Measurements from ENCODE around the gene PTPRK.

PTPRK gene

GRCh38 chr6:128028183-128028582 lies 492.2 kb downstream of the PTPRK start:
- H3K79me2 ChIP-seq (ENCODE audit: control insufficient read depth, insufficient read depth, low read length, unreplicated experiment) = no peaks in the 10 kb centered on the region
- no peaks in the 10 kb centered on the region for H3K36me3 ChIP-seq (ENCODE audit: insufficient read depth, low read length)
- H3K27ac ChIP-seq (ENCODE audit: low read depth, low read length) = no peak overlapping the region
- H3K4me1 ChIP-seq (ENCODE audit: control insufficient read depth, insufficient read depth, low read length, unreplicated experiment) = no peaks in the 10 kb centered on the region
- no peak overlapping the region for H2AFZ ChIP-seq (ENCODE audit: low read length, unreplicated experiment)
- H3K4me3 ChIP-seq (ENCODE audit: low read depth, low read length) = no peak overlapping the region
- H3K27me3 ChIP-seq (ENCODE audit: insufficient read depth, low read length) = no peaks in the 10 kb centered on the region

GRCh38 chr6:128025478-128025877 lies 494.9 kb downstream of the PTPRK start:
- no peaks in the 10 kb centered on the region for H3K36me3 ChIP-seq (ENCODE audit: insufficient read depth, low read length)
- H2AFZ ChIP-seq (ENCODE audit: low read length, unreplicated experiment) = no peak overlapping the region
- H3K27me3 ChIP-seq (ENCODE audit: insufficient read depth, low read length) = no peaks in the 10 kb centered on the region
- H3K79me2 ChIP-seq (ENCODE audit: control insufficient read depth, insufficient read depth, low read length, unreplicated experiment) = no peaks in the 10 kb centered on the region
- no peaks in the 10 kb centered on the region for H3K4me1 ChIP-seq (ENCODE audit: control insufficient read depth, insufficient read depth, low read length, unreplicated experiment)
- no peak overlapping the region for H3K27ac ChIP-seq (ENCODE audit: low read depth, low read length)
- H3K4me3 ChIP-seq (ENCODE audit: low read depth, low read length) = no peak overlapping the region

- H3K4me3 ChIP-seq (ENCODE audit: low read depth, low read length) = no peak overlapping the region
- H3K79me2 ChIP-seq (ENCODE audit: control insufficient read depth, insufficient read depth, low read length, unreplicated experiment) = no peaks in the 10 kb centered on the region
- H3K27me3 ChIP-seq (ENCODE audit: insufficient read depth, low read length) = no peaks in the 10 kb centered on the region
- no peak overlapping the region for H3K27ac ChIP-seq (ENCODE audit: low read depth, low read length)
- no peaks in the 10 kb centered on the region for H3K4me1 ChIP-seq (ENCODE audit: control insufficient read depth, insufficient read depth, low read length, unreplicated experiment)
- no peaks in the 10 kb centered on the region for H3K36me3 ChIP-seq (ENCODE audit: insufficient read depth, low read length)
- H2AFZ ChIP-seq (ENCODE audit: low read length, unreplicated experiment) = no peak overlapping the region
These were observed 495.4 kb downstream of the PTPRK start for GRCh38 chr6:128024969-128025368.

- Histone ChIP-seq H3K4me1 (ENCODE audit: control insufficient read depth, insufficient read depth, low read length, unreplicated experiment) (no peaks in the 10 kb centered on the region), H3K27me3 (ENCODE audit: insufficient read depth, low read length) (no peaks in the 10 kb centered on the region), H3K27ac (ENCODE audit: low read depth, low read length) (no peak overlapping the region), H3K36me3 (ENCODE audit: insufficient read depth, low read length) (no peaks in the 10 kb centered on the region), H3K79me2 (ENCODE audit: control insufficient read depth, insufficient read depth, low read length, unreplicated experiment) (no peaks in the 10 kb centered on the region), H2AFZ (ENCODE audit: low read length, unreplicated experiment) (no peak overlapping the region), H3K4me3 (ENCODE audit: low read depth, low read length) (no peak overlapping the region)
These were observed 496.4 kb downstream of the PTPRK start for GRCh38 chr6:128024046-128024445.

GRCh38 chr6:128018821-128019220 lies 501.6 kb downstream of the PTPRK start:
- Histone ChIP-seq H3K27ac (ENCODE audit: low read depth, low read length) (no peak overlapping the region), H3K36me3 (ENCODE audit: insufficient read depth, low read length) (no peaks in the 10 kb centered on the region), H3K4me1 (ENCODE audit: control insufficient read depth, insufficient read depth, low read length, unreplicated experiment) (no peaks in the 10 kb centered on the region), H3K79me2 (ENCODE audit: control insufficient read depth, insufficient read depth, low read length, unreplicated experiment) (no peaks in the 10 kb centered on the region), H3K27me3 (ENCODE audit: insufficient read depth, low read length) (no peaks in the 10 kb centered on the region), H3K4me3 (ENCODE audit: low read depth, low read length) (no peak overlapping the region), H2AFZ (ENCODE audit: low read length, unreplicated experiment) (no peak overlapping the region)

GRCh38 chr6:128017288-128017687 lies 503.1 kb downstream of the PTPRK start:
- no peak overlapping the region for H2AFZ ChIP-seq (ENCODE audit: low read length, unreplicated experiment)
- no peaks in the 10 kb centered on the region for H3K4me1 ChIP-seq (ENCODE audit: control insufficient read depth, insufficient read depth, low read length, unreplicated experiment)
- H3K27me3 ChIP-seq (ENCODE audit: insufficient read depth, low read length) = no peaks in the 10 kb centered on the region
- no peak overlapping the region for H3K27ac ChIP-seq (ENCODE audit: low read depth, low read length)
- no peak overlapping the region for H3K4me3 ChIP-seq (ENCODE audit: low read depth, low read length)
- H3K79me2 ChIP-seq (ENCODE audit: control insufficient read depth, insufficient read depth, low read length, unreplicated experiment) = no peaks in the 10 kb centered on the region
- H3K36me3 ChIP-seq (ENCODE audit: insufficient read depth, low read length) = no peaks in the 10 kb centered on the region

GRCh38 chr6:128007658-128008057 lies 512.7 kb downstream of the PTPRK start:
- Histone ChIP-seq H2AFZ (ENCODE audit: low read length, unreplicated experiment) (no peak overlapping the region), H3K27ac (ENCODE audit: low read depth, low read length) (no peak overlapping the region), H3K4me1 (ENCODE audit: control insufficient read depth, insufficient read depth, low read length, unreplicated experiment) (no peaks in the 10 kb centered on the region), H3K27me3 (ENCODE audit: insufficient read depth, low read length) (no peaks in the 10 kb centered on the region), H3K36me3 (ENCODE audit: insufficient read depth, low read length) (no peaks in the 10 kb centered on the region), H3K79me2 (ENCODE audit: control insufficient read depth, insufficient read depth, low read length, unreplicated experiment) (no peaks in the 10 kb centered on the region), H3K4me3 (ENCODE audit: low read depth, low read length) (no peak overlapping the region)

GRCh38 chr6:128005009-128005408 lies 515.4 kb downstream of the PTPRK start:
- no peaks in the 10 kb centered on the region for H3K36me3 ChIP-seq (ENCODE audit: insufficient read depth, low read length)

GRCh38 chr6:128000363-128000762 lies 520.0 kb downstream of the PTPRK start:
- no peaks in the 10 kb centered on the region for H3K27me3 ChIP-seq (ENCODE audit: insufficient read depth, low read length)
- no peak overlapping the region for H2AFZ ChIP-seq (ENCODE audit: low read length, unreplicated experiment)
- H3K27ac ChIP-seq (ENCODE audit: low read depth, low read length) = no peak overlapping the region
- no peaks in the 10 kb centered on the region for H3K79me2 ChIP-seq (ENCODE audit: control insufficient read depth, insufficient read depth, low read length, unreplicated experiment)
- H3K4me1 ChIP-seq (ENCODE audit: control insufficient read depth, insufficient read depth, low read length, unreplicated experiment) = no peaks in the 10 kb centered on the region
- H3K4me3 ChIP-seq (ENCODE audit: low read depth, low read length) = no peak overlapping the region
- H3K36me3 ChIP-seq (ENCODE audit: insufficient read depth, low read length) = no peaks in the 10 kb centered on the region

More at GRCh38 chr6:128005009-128005408, 515.4 kb downstream of the PTPRK start:
- Histone ChIP-seq H3K4me1 (ENCODE audit: control insufficient read depth, insufficient read depth, low read length, unreplicated experiment) (no peaks in the 10 kb centered on the region), H3K27me3 (ENCODE audit: insufficient read depth, low read length) (no peaks in the 10 kb centered on the region), H3K27ac (ENCODE audit: low read depth, low read length) (no peak overlapping the region), H2AFZ (ENCODE audit: low read length, unreplicated experiment) (no peak overlapping the region), H3K79me2 (ENCODE audit: control insufficient read depth, insufficient read depth, low read length, unreplicated experiment) (no peaks in the 10 kb centered on the region), H3K4me3 (ENCODE audit: low read depth, low read length) (no peak overlapping the region)

- H2AFZ ChIP-seq (ENCODE audit: low read length, unreplicated experiment) = no peak overlapping the region
- no peaks in the 10 kb centered on the region for H3K27me3 ChIP-seq (ENCODE audit: insufficient read depth, low read length)
These were observed 521.4 kb downstream of the PTPRK start for GRCh38 chr6:127998985-127999384.

GRCh38 chr6:127997496-127998164 lies 522.8 kb downstream of the PTPRK start:
- H3K4me3 ChIP-seq (ENCODE audit: low read depth, low read length) = no peak overlapping the region

More at GRCh38 chr6:127998985-127999384, 521.4 kb downstream of the PTPRK start:
- Histone ChIP-seq H3K79me2 (ENCODE audit: control insufficient read depth, insufficient read depth, low read length, unreplicated experiment) (no peaks in the 10 kb centered on the region), H3K4me3 (ENCODE audit: low read depth, low read length) (no peak overlapping the region), H3K27ac (ENCODE audit: low read depth, low read length) (no peak overlapping the region), H3K36me3 (ENCODE audit: insufficient read depth, low read length) (no peaks in the 10 kb centered on the region), H3K4me1 (ENCODE audit: control insufficient read depth, insufficient read depth, low read length, unreplicated experiment) (no peaks in the 10 kb centered on the region)

More at GRCh38 chr6:127997496-127998164, 522.8 kb downstream of the PTPRK start:
- Histone ChIP-seq H3K27ac (ENCODE audit: low read depth, low read length) (no peak overlapping the region), H3K79me2 (ENCODE audit: control insufficient read depth, insufficient read depth, low read length, unreplicated experiment) (no peaks in the 10 kb centered on the region), H2AFZ (ENCODE audit: low read length, unreplicated experiment) (no peak overlapping the region), H3K27me3 (ENCODE audit: insufficient read depth, low read length) (no peaks in the 10 kb centered on the region), H3K36me3 (ENCODE audit: insufficient read depth, low read length) (no peaks in the 10 kb centered on the region), H3K4me1 (ENCODE audit: control insufficient read depth, insufficient read depth, low read length, unreplicated experiment) (no peaks in the 10 kb centered on the region)
